ENCODE measurements around the gene SOWAHA. TPM values are rescaled to one million over a fixed set of nuclear protein-coding genes. Genes with fewer than 3 reads are reported as not detected.
"Not testable (repeated sequence)": the region's sequence is repeated elsewhere in the genome, so short reads cannot be mapped to it uniquely, and the experiment has no call there.

Gene SOWAHA
- total RNA-seq, 3 donors from 2014 or later = 0.66 to 3.2 (median 0.96) TPM

GRCh38 chr5:132854301-132854700, 41.2 kb downstream of the SOWAHA start:
- TF ChIP-seq POLR2A (IDR thresholded peaks at IDR 0.05) = no peak
- TF ChIP-seq POLR2AphosphoS5 (IDR thresholded peaks at IDR 0.05) = no peak
- TF ChIP-seq CTCF (IDR thresholded peaks at IDR 0.05) = no peak
- Histone ChIP-seq H3K4me1 (no peaks in the 10 kb centered on the region), H3K9me3 (no peaks in the 10 kb centered on the region), H3K27me3 (no peaks in the 10 kb centered on the region), H3K27ac (no peak overlapping the region), H3K36me3 (no peaks in the 10 kb centered on the region), H3K4me3 (no peak overlapping the region)
- DNase-seq (ENCODE audit: low spot score in 2 of 2) = no peak
- intact Hi-C loops (cut with DNase I; ENCODE audit: low total_unique reads) = no loop called here

GRCh38 chr5:132854992-132855391, 41.9 kb downstream of the SOWAHA start:
- H3K27me3 ChIP-seq; H3K36me3 ChIP-seq; DNase-seq (ENCODE audit: low spot score in 2 of 2); intact Hi-C loops (cut with DNase I; ENCODE audit: low total_unique reads); H3K9me3 ChIP-seq; H3K27ac ChIP-seq; H3K4me3 ChIP-seq; H3K4me1 ChIP-seq: not testable (repeated sequence)

- no peak for DNase-seq (ENCODE audit: low spot score in 2 of 2)
- H3K4me1 ChIP-seq = no peaks in the 10 kb centered on the region
- no peaks in the 10 kb centered on the region for H3K36me3 ChIP-seq
- TF ChIP-seq POLR2A (IDR thresholded peaks at IDR 0.05) (no peak), CTCF (IDR thresholded peaks at IDR 0.05) (no peak), POLR2AphosphoS5 (IDR thresholded peaks at IDR 0.05) (no peak)
- H3K27me3 ChIP-seq = no peaks in the 10 kb centered on the region
- H3K9me3 ChIP-seq = no peaks in the 10 kb centered on the region
- H3K4me3 ChIP-seq = no peak overlapping the region
- no peak overlapping the region for H3K27ac ChIP-seq
- intact Hi-C loops (cut with DNase I; ENCODE audit: low total_unique reads) = no loop called here
Measured at GRCh38 chr5:132856011-132856410, 42.9 kb downstream of the SOWAHA start.

- no peak for DNase-seq (ENCODE audit: low spot score in 2 of 2)
- Histone ChIP-seq H3K36me3 (no peaks in the 10 kb centered on the region), H3K9me3 (no peaks in the 10 kb centered on the region), H3K27ac (no peak overlapping the region), H3K4me1 (no peaks in the 10 kb centered on the region), H3K27me3 (no peaks in the 10 kb centered on the region), H3K4me3 (no peak overlapping the region)
- intact Hi-C loops (cut with DNase I; ENCODE audit: low total_unique reads) = no loop called here
- TF ChIP-seq CTCF (IDR thresholded peaks at IDR 0.05) = no peak
- TF ChIP-seq POLR2AphosphoS5 (IDR thresholded peaks at IDR 0.05) = no peak
- no peak for TF ChIP-seq POLR2A (IDR thresholded peaks at IDR 0.05)
Measured at GRCh38 chr5:132859889-132860437, 46.9 kb downstream of the SOWAHA start.

- H3K4me1 ChIP-seq = no peaks in the 10 kb centered on the region
- no peaks in the 10 kb centered on the region for H3K9me3 ChIP-seq
- H3K27ac ChIP-seq = no peak overlapping the region
- TF ChIP-seq CTCF (IDR thresholded peaks at IDR 0.05) (no peak), POLR2AphosphoS5 (IDR thresholded peaks at IDR 0.05) (no peak), POLR2A (IDR thresholded peaks at IDR 0.05) (no peak)
- H3K4me3 ChIP-seq = no peak overlapping the region
- DNase-seq (ENCODE audit: low spot score in 2 of 2) = no peak
- no peaks in the 10 kb centered on the region for H3K36me3 ChIP-seq
- H3K27me3 ChIP-seq = no peaks in the 10 kb centered on the region
- intact Hi-C loops (cut with DNase I; ENCODE audit: low total_unique reads) = no loop called here
Measured at GRCh38 chr5:132860742-132861141, 47.6 kb downstream of the SOWAHA start.
